ENCODE measurements around the gene NEDD4. TPM values are rescaled to one million over a fixed set of nuclear protein-coding genes. Genes with fewer than 3 reads are reported as not detected.

NEDD4 gene
- polyA plus RNA-seq, 1 donor (not counting 4 experiments of a cell fraction or from before 2014, with no cell fraction given), result 24.3 TPM

- Histone ChIP-seq H3K9me3 (ENCODE audit: control insufficient read depth, low read depth, low read length) (no peaks in the 10 kb centered on the region), H3K9ac (ENCODE audit: control insufficient read depth, extremely low read depth, insufficient read depth, low read length) (no peak overlapping the region), H2AFZ (ENCODE audit: control insufficient read depth, low read length) (no peak overlapping the region), H3K27ac (ENCODE audit: control insufficient read depth, insufficient read depth, low read length) (no peak overlapping the region), H3K36me3 (ENCODE audit: control insufficient read depth in 2 of 2, extremely low read depth in 1 of 2, insufficient read depth in 2 of 2, low read length in 2 of 2) (no peaks in the 10 kb centered on the region), H3K4me1 (ENCODE audit: control insufficient read depth, extremely low read depth, insufficient read depth, low read length) (peaks cover 6% of the 10 kb centered on the region), H3K4me2 (ENCODE audit: control insufficient read depth, extremely low read depth, insufficient read depth, low read depth, low read length) (no peak overlapping the region), H3K27me3 (ENCODE audit: control insufficient read depth, extremely low read depth, insufficient read depth, low read length) (no peaks in the 10 kb centered on the region), H4K20me1 (ENCODE audit: control insufficient read depth, extremely low read depth, insufficient read depth, low read length) (no peaks in the 10 kb centered on the region), H3K4me3 (ENCODE audit: control insufficient read depth in 2 of 3, extremely low read depth in 1 of 3, insufficient read depth in 2 of 3, low read depth in 1 of 3, low read length in 3 of 3) (no peak overlapping the region), H3K9me1 (ENCODE audit: control insufficient read depth, extremely low read depth, insufficient read depth, low read length) (no peaks in the 10 kb centered on the region), H3K79me2 (ENCODE audit: control insufficient read depth, insufficient read depth, low read length) (no peaks in the 10 kb centered on the region)
- FAIRE-seq (no peak), DNase-seq (ENCODE audit: low read depth, low spot score) (no peak)
- dilution Hi-C loops (cut with MboI; ENCODE audit: extremely low pct_ligation_motif_present, low sequenced_read_pairs), result no loop called here
- TF ChIP-seq CTCF (optimal IDR thresholded peaks at IDR 0.05 in 1 of 3, IDR thresholded peaks at IDR 0.05 in 1 of 3, conservative IDR thresholded peaks at IDR 0.05 in 1 of 3; ENCODE audit: extremely low read depth in 1 of 3, insufficient read depth in 2 of 3, low read length in 3 of 3), result no peak
- no peak for TF ChIP-seq EZH2 (IDR thresholded peaks at IDR 0.05; ENCODE audit: low read length)
These were observed 38.4 kb upstream of the NEDD4 start for GRCh38 chr15:56031836-56032235.

GRCh38 chr15:56031402-56031801 is 38.0 kb upstream of the NEDD4 start:
- H3K9ac ChIP-seq (ENCODE audit: control insufficient read depth, extremely low read depth, insufficient read depth, low read length), result no peak overlapping the region
- no peaks in the 10 kb centered on the region for H3K79me2 ChIP-seq (ENCODE audit: control insufficient read depth, insufficient read depth, low read length)
- no peak for FAIRE-seq
- no peaks in the 10 kb centered on the region for H3K27me3 ChIP-seq (ENCODE audit: control insufficient read depth, extremely low read depth, insufficient read depth, low read length)
- no peak overlapping the region for H2AFZ ChIP-seq (ENCODE audit: control insufficient read depth, low read length)
- no peak for DNase-seq (ENCODE audit: low read depth, low spot score)
- no peak overlapping the region for H3K27ac ChIP-seq (ENCODE audit: control insufficient read depth, insufficient read depth, low read length)
- no peaks in the 10 kb centered on the region for H4K20me1 ChIP-seq (ENCODE audit: control insufficient read depth, extremely low read depth, insufficient read depth, low read length)
- H3K36me3 ChIP-seq (ENCODE audit: control insufficient read depth in 2 of 2, extremely low read depth in 1 of 2, insufficient read depth in 2 of 2, low read length in 2 of 2), result no peaks in the 10 kb centered on the region
- H3K4me1 ChIP-seq (ENCODE audit: control insufficient read depth, extremely low read depth, insufficient read depth, low read length), result peaks cover 6% of the 10 kb centered on the region
- no peak overlapping the region for H3K4me2 ChIP-seq (ENCODE audit: control insufficient read depth, extremely low read depth, insufficient read depth, low read depth, low read length)
- no peaks in the 10 kb centered on the region for H3K9me3 ChIP-seq (ENCODE audit: control insufficient read depth, low read depth, low read length)
- no peaks in the 10 kb centered on the region for H3K9me1 ChIP-seq (ENCODE audit: control insufficient read depth, extremely low read depth, insufficient read depth, low read length)
- H3K4me3 ChIP-seq (ENCODE audit: control insufficient read depth in 2 of 3, extremely low read depth in 1 of 3, insufficient read depth in 2 of 3, low read depth in 1 of 3, low read length in 3 of 3), result no peak overlapping the region
- TF ChIP-seq EZH2 (IDR thresholded peaks at IDR 0.05; ENCODE audit: low read length) (no peak), CTCF (optimal IDR thresholded peaks at IDR 0.05 in 1 of 3, IDR thresholded peaks at IDR 0.05 in 1 of 3, conservative IDR thresholded peaks at IDR 0.05 in 1 of 3; ENCODE audit: extremely low read depth in 1 of 3, insufficient read depth in 2 of 3, low read length in 3 of 3) (no peak)
- dilution Hi-C loops (cut with MboI; ENCODE audit: extremely low pct_ligation_motif_present, low sequenced_read_pairs), result no loop called here

All from keratinocyte (primary cell).